HepG2 (cell line): ENCODE measurements around the gene PPP2R2C. TPM values are rescaled to one million over a fixed set of nuclear protein-coding genes. Genes with fewer than 3 reads are reported as not detected.

Experiments
- ARID5B ChIP-seq: IDR thresholded peaks from 2 replicates; pipeline ENCODE4 v1.4.0; 2020; ENCODE audit warnings: mild to moderate bottlenecking, missing genetic modification reagents
- CHD4 ChIP-seq: fragments of 200-600 bp; sonication (generic); IDR thresholded peaks from 2 replicates; pipeline ENCODE4 v1.7.0; 2017; ENCODE audit warnings: mild to moderate bottlenecking, low read length, borderline replicate concordance
- CSRNP1 ChIP-seq: sonication (generic); formaldehyde crosslinking; IDR thresholded peaks from 2 replicates; pipeline ENCODE4 v1.8.1; 2023; ENCODE audit warnings: mild to moderate bottlenecking, missing genetic modification reagents
- FOXM1 ChIP-seq: sonication (generic); formaldehyde crosslinking; IDR thresholded peaks from 2 replicates; pipeline ENCODE4 v1.5.0; 2020; ENCODE audit warnings: missing genetic modification reagents
- GPBP1L1 ChIP-seq: sonication (generic); formaldehyde crosslinking; IDR thresholded peaks from 2 replicates; pipeline ENCODE4 v1.5.0; 2020; ENCODE audit warnings: mild to moderate bottlenecking, missing genetic modification reagents
- HNF4A ChIP-seq: sonication (generic); formaldehyde crosslinking; IDR thresholded peaks from 2 replicates; pipeline ENCODE4 v1.4.0; 2020; ENCODE audit warnings: missing genetic modification reagents
- JDP2 ChIP-seq: sonication (generic); formaldehyde crosslinking; IDR thresholded peaks from 2 replicates; pipeline ENCODE4 v1.8.1; 2022; ENCODE audit warnings: missing genetic modification reagents, borderline replicate concordance
- KMT2A ChIP-seq: sonication (generic); formaldehyde crosslinking; IDR thresholded peaks from 2 replicates; pipeline ENCODE4 v1.4.0; 2020; ENCODE audit warnings: missing genetic modification reagents
- LCORL ChIP-seq, 2 experiments: fragments of 450-650 bp in 1 of 2; sonication (generic) in 1 of 2; formaldehyde crosslinking in 1 of 2; IDR thresholded peaks; 2 replicates each; pipeline versions ENCODE4 v1.5.0 to v1.6.1; 2017 to 2020; ENCODE audit warnings: antibody characterized with exemption in 1 of 2, missing genetic modification reagents in 1 of 2
- MAFF ChIP-seq: IDR thresholded peaks from 2 replicates; pipeline ENCODE4 v1.6.1; 2011; ENCODE audit warnings: low read depth, low read length, improper control_type of control experiment
- MTF2 ChIP-seq: sonication (generic); formaldehyde crosslinking; IDR thresholded peaks from 2 replicates; pipeline ENCODE4 v1.5.0; 2020; ENCODE audit warnings: missing genetic modification reagents, borderline replicate concordance
- NR2F6 ChIP-seq, 2 experiments: IDR thresholded peaks; 2 replicates each; pipeline ENCODE4 v1.6.1; 2016; ENCODE audit warnings: antibody characterized with exemption in 1 of 2, mild to moderate bottlenecking in 1 of 2
- THRA ChIP-seq: sonication (generic); formaldehyde crosslinking; IDR thresholded peaks from 2 replicates; pipeline ENCODE4 v1.4.0; 2020; ENCODE audit warnings: missing genetic modification reagents, borderline replicate concordance
- ZBTB21 ChIP-seq: sonication (generic); formaldehyde crosslinking; IDR thresholded peaks from 2 replicates; pipeline ENCODE4 v1.4.0; 2020; ENCODE audit warnings: missing genetic modification reagents
- ZBTB44 ChIP-seq: sonication (generic); formaldehyde crosslinking; IDR thresholded peaks from 2 replicates; pipeline ENCODE4 v1.4.0; 2020; ENCODE audit warnings: missing genetic modification reagents
- ZNF143 ChIP-seq: sonication (generic); formaldehyde crosslinking; IDR thresholded peaks from 2 replicates; pipeline ENCODE4 v1.4.0; 2020; ENCODE audit warnings: missing genetic modification reagents
- ZNF670 ChIP-seq: sonication (generic); formaldehyde crosslinking; IDR thresholded peaks from 2 replicates; pipeline ENCODE4 v1.8.0; 2022; ENCODE audit warnings: mild to moderate bottlenecking, missing genetic modification reagents, borderline replicate concordance
- ZNF720 ChIP-seq: sonication (generic); formaldehyde crosslinking; IDR thresholded peaks from 2 replicates; pipeline ENCODE4 v1.4.0; 2020; ENCODE audit warnings: missing genetic modification reagents
- ZSCAN12 ChIP-seq: sonication (generic); formaldehyde crosslinking; IDR thresholded peaks from 2 replicates; pipeline ENCODE4 v1.9.0; 2021; ENCODE audit warnings: mild to moderate bottlenecking, missing genetic modification reagents
- polyA plus RNA-seq, 8 experiments: library from polyadenylated mRNA; depleted of rRNA in 3 of 8; stranded (reverse) in 7 of 8; unstranded in 1 of 8; fragments of >200 nt; fragmentation: Illumina TruSeq in 4 of 8; extraction: Trizol in 4 of 8; gene quantifications; 2 replicates each; pipeline versions ENCODE4 v1.2.1 to v1.2.3, GENCODE V29; 2011 to 2016; ENCODE audit warnings: low read depth in 4 of 8, missing spikeins in 1 of 8, mixed read lengths in 1 of 8; ENCODE audit not compliant: insufficient read depth in 1 of 8
- total RNA-seq, 5 experiments: library from RNA; depleted of rRNA; stranded (reverse); fragments of >200 nt; fragmentation: Illumina TruSeq; extraction: Trizol; gene quantifications; 2 replicates each; pipeline ENCODE4 v1.2.3, GENCODE V29; 2016; ENCODE audit warnings: low read depth in 1 of 5

The PPP2R2C gene
- total and polyA plus RNA-seq, 2 of the 13 experiments (the other 11 are each of a cell fraction or from before 2014, with no cell fraction given), result 0.60 to 8.6 TPM

- 0 out of 2 replicates have a peak, but pooled peaks have one; percentile 24 for TF ChIP-seq ARID5B
- no peak for TF ChIP-seq FOXM1
- 0 out of 2 replicates have a peak, but pooled peaks have one; percentile 44 for TF ChIP-seq CHD4
- TF ChIP-seq ZSCAN12 (CRISPR knock-in tag), result no peak
- TF ChIP-seq GPBP1L1 (CRISPR knock-in tag), result no peak
- TF ChIP-seq NR2F6 (IDR thresholded peaks at IDR 0.05), result no peak
- 0 out of 2 replicates have a peak, but pooled peaks have one; percentile 21 for TF ChIP-seq NR2F6 (CRISPR knock-in tag; IDR thresholded peaks at IDR 0.05)
- no peak for TF ChIP-seq CSRNP1
- no peak for TF ChIP-seq LCORL (IDR thresholded peaks at IDR 0.05)
- TF ChIP-seq LCORL (CRISPR knock-in tag; IDR thresholded peaks at IDR 0.05), result no peak
- peak; percentile 48 for TF ChIP-seq HNF4A (CRISPR knock-in tag)
- TF ChIP-seq KMT2A (CRISPR knock-in tag), result no peak
- TF ChIP-seq ZBTB21 (CRISPR knock-in tag), result no peak
- TF ChIP-seq MTF2 (CRISPR knock-in tag), result no peak
- TF ChIP-seq THRA (CRISPR knock-in tag), result 0 out of 2 replicates have a peak, but pooled peaks have one; percentile 35
- no peak for TF ChIP-seq ZBTB44 (CRISPR knock-in tag)
- TF ChIP-seq ZNF143 (CRISPR knock-in tag), result no peak
- no peak for TF ChIP-seq ZNF670
- no peak for TF ChIP-seq ZNF720 (CRISPR knock-in tag)
- no peak for TF ChIP-seq MAFF
- TF ChIP-seq JDP2 (CRISPR knock-in tag), result no peak
These were observed 78.6 kb downstream of the PPP2R2C start (continued) for GRCh38 chr4:6393544-6394475.
